H1 (cell line): Measurements from ENCODE around the gene TMEM238. TPM values are rescaled to one million over a fixed set of nuclear protein-coding genes. Genes with fewer than 3 reads are reported as not detected.

Experiments used
- CHD7 ChIP-seq: fragments of 300-600 bp; sonication (generic); IDR thresholded peaks from 2 replicates; pipeline ENCODE4 v1.7.1; 2012; ENCODE audit warnings: low read length, moderate library complexity, mild to moderate bottlenecking, inconsistent platforms; ENCODE audit not compliant: insufficient replicate concordance
- SIN3A ChIP-seq, 2 experiments: IDR thresholded peaks in 1 of 2; conservative IDR thresholded peaks in 1 of 2; 2 replicates each; pipeline ENCODE4 v1.6.1; 2011 to 2012; ENCODE audit warnings: low read length in 2 of 2, improper control_type of control experiment in 1 of 2, low read depth in 1 of 2, mild to moderate bottlenecking in 1 of 2
- SRF ChIP-seq: IDR thresholded peaks from 2 replicates; pipeline ENCODE4 v1.6.1; 2011; ENCODE audit warnings: mild to moderate bottlenecking, low read depth, low read length, moderate library complexity
- ZNF274 ChIP-seq: IDR thresholded peaks from 2 replicates; pipeline ENCODE4 v1.7.0; 2012; ENCODE audit warnings: low read length, borderline replicate concordance; ENCODE audit errors: extremely low read depth
- polyA plus RNA-seq, 7 experiments: library from polyadenylated mRNA; depleted of rRNA in 3 of 7; stranded (reverse) in 5 of 7; unstranded in 2 of 7; fragments of >200 nt in 5 of 7; fragments of 200-250 nt in 2 of 7; gene quantifications; 1 replicate in 5 of 7; 2 replicates in 1 of 7; 4 replicates in 1 of 7; pipeline versions ENCODE4 v1.2.1 to v1.2.3, GENCODE V29; 2011 to 2013; ENCODE audit warnings: missing spikeins in 2 of 7, mixed read lengths in 2 of 7
- total RNA-seq: library from RNA; stranded (reverse); fragmentation: NEBNext Ultra II Directional; extraction: Animal tissue kit (Norgen Biotek cat#: 25700); gene quantifications from 2 replicates; pipeline ENCODE4 v1.2.1, GENCODE V29; 2021

Gene TMEM238
- total and polyA plus RNA-seq, 2 of the 8 experiments (the other 6 are each of a cell fraction or from before 2014, with no cell fraction given) = 0.53 to 3.8 TPM

GRCh38 chr19:55402509-55402908, 18.4 kb upstream of the TMEM238 start (continued):
- TF ChIP-seq CHD7 (no peak), SIN3A (conservative IDR thresholded peaks at IDR 0.05 in 1 of 2, IDR thresholded peaks at IDR 0.05 in 1 of 2; ENCODE audit: low read depth in 1 of 2, low read length in 2 of 2) (no peak), ZNF274 (no peak), SRF (no peak)
- TF ChIP-seq, all 59 proteins: peak for 0
